ENCODE results near the gene OR2A14. TPM values are rescaled to one million over a fixed set of nuclear protein-coding genes. Genes with fewer than 3 reads are reported as not detected.
A peak's percentile ranks its signal among the peaks of the same experiment; 100 is the strongest.
"Not testable (repeated sequence)": the region's sequence is repeated elsewhere in the genome, so short reads cannot be mapped to it uniquely, and the experiment has no call there.

The OR2A14 gene
- total RNA-seq, 1 donor from 2014 or later: not detected

DNA sequence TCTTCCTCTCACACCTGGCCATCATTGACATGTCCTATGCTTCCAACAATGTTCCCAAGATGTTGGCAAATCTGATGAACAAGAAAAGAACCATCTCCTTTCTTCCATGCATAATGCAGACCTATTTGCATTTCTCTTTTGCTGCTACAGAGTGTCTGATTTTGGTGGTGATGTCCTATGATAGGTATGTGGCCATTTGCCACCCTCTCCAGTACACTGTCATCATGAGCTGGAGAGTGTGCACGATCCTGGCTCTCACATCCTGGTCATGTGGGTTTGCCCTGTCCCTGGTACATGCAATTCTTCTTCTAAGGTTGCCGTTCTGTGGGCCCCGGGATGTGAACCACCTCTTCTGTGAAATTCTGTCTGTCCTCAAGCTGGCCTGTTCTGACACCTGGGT is 19.2 kb downstream of the OR2A14 start:
- DNase-seq: no peak
- no peak for ATAC-seq (ENCODE audit: poor library complexity)
- intact Hi-C loops (cut with DNase I): no loop called here

DNA sequence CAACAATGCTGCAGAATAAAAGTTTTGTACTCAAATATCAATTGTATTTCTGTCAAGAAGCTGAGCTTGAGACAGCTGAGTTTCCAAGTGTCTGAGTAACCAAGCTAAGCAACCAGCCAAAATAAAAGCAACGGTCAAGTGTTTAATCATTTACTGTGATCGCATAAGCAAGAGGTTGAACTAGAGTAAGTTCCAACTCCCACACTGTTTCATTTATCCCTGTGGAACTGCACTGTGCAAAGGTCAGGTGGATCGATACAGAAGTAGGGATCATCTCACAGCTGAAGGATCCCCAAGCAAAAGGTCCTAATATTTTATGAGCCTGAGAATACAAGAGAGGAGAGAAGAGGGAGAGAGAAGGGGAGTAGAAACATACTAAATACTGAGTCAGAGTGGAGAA is 21.4 kb downstream of the OR2A14 start:
- intact Hi-C loops (cut with DNase I): no loop called here
- no peak for DNase-seq
- no peak for ATAC-seq (ENCODE audit: poor library complexity)

DNA sequence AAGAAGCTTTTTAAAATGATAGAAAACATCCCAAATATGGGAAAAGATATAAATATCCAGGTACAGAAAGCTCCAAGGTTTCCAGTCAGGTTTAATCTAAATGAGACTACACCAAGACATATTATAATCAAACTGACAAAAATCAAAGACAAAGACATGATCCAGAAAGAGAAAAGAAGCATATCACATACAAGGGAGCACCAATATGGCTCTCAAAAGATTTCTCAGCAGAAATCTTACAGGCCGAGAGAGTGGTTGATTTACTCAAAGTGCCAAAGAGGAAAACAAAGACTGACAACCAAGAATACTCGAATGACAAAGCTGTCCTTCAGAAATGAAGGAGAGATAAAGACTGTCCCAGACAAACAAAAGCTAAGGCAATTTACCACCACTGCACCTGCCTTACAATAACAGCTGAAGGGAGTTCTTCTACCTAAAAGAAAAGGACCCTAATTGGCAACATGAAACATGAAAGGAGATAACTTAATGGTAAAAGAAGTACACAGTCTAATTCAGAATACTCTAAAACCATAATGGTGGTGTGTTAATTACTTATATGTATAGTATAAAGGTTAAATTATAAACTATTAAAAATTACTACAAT is 25.4 kb downstream of the OR2A14 start:
- DNase-seq (no peak), ATAC-seq (ENCODE audit: poor library complexity) (no peak)
- intact Hi-C loops (cut with DNase I): no loop called here

DNA sequence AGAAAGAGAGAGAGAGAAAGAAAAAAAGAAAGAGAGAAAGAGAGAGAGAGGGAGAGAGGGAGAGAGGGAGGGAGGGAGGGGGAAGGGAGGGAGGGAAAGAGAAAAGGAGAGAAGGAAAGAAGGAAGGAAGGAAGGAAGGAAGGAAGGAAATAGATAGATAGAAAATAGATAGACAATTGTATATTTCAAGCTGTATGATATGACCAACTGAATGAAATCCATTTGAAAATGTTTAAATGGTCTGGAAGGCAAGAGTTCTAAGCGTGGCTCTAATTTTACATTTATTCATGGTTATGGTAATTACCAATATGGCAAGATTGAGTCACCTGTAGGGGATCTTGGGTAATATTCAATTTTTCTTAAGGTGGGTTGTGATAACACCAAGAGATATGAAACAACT is 35.9 kb downstream of the OR2A14 start:
- intact Hi-C loops (cut with DNase I): no loop called here
- DNase-seq (no peak), ATAC-seq (ENCODE audit: poor library complexity) (no peak)

DNA sequence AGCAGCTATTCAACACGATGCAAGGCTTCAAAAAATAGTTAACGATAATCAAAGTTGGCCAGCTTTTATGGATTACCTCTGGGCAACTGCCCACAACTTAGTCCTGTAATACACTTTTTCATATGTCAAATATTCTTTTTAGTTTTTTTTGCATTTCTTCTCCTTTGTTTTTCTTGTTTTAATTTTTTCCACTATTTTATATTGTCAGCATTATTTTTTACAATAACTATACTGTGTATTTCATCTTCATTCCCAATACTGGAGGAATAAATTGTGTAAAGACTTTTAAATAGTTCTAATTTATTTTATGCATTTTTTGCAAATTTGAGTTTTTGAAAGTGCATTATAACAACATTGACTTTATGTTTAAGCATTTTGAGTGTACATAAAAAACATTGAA is 41.8 kb downstream of the OR2A14 start:
- ATAC-seq (ENCODE audit: poor library complexity) (no peak), DNase-seq (no peak)
- intact Hi-C loops (cut with DNase I): no loop called here

DNA sequence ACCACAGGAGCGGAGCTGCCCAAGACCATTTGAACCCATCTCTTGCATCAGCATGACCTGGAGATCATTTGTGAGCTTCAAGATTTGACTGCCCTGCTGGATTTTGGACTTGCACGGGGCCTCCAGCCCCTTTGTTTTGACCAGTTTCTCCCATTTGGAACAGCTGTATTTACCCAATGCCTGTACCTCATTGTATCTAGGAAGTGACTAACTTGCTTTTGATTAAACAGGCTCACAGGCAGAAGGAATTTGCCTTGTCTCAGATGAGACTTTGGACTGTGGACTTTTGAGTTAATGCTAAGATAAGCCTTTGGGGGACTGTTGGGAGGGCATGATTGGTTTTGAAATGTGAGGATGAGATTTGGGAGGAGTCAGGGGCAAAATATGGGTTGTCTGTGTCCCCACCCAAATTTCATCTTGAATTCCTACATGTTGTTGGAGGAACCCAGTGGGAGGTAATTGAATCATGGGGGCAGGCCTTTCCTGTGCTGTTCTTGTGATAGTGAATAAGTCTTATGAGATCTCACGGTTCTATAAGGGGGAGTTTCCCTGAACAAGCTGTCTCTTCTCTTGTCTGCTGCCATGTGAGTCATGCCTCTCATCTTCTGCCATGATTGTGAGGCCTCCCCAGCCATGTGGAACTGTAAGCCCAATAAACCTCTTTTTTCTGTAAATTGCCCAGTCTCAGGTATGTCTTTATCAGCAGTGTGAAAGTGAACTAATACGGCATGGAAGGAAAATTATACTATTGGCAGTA is 48.8 kb downstream of the OR2A14 start:
- intact Hi-C loops (cut with DNase I); ATAC-seq (ENCODE audit: poor library complexity); DNase-seq: not testable (repeated sequence)

DNA sequence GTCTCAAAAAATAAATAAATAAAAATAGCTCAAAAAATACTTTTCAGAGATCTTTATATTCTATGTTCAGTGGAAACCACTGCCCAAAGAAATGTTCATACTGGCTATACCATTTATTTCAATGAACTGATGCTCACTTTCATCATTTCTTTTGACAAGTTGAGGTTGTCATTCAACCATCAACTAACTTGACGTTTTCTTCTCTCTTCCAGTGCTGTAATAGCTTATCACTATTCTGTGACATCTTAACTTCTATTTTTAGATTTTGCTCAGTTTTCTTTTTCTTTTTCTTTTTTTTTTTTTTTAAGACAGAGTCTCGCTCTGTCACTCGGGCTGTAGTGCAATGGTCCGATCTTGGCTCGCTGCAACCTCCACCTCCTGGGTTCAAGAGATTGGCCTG is 51.6 kb downstream of the OR2A14 start:
- no peak for ATAC-seq (ENCODE audit: poor library complexity)
- intact Hi-C loops (cut with DNase I): loop anchor here (5.0 kb wide), 1 partner anchor 218 kb away; no protein-coding TSS in a partner anchor
- no peak for DNase-seq

DNA sequence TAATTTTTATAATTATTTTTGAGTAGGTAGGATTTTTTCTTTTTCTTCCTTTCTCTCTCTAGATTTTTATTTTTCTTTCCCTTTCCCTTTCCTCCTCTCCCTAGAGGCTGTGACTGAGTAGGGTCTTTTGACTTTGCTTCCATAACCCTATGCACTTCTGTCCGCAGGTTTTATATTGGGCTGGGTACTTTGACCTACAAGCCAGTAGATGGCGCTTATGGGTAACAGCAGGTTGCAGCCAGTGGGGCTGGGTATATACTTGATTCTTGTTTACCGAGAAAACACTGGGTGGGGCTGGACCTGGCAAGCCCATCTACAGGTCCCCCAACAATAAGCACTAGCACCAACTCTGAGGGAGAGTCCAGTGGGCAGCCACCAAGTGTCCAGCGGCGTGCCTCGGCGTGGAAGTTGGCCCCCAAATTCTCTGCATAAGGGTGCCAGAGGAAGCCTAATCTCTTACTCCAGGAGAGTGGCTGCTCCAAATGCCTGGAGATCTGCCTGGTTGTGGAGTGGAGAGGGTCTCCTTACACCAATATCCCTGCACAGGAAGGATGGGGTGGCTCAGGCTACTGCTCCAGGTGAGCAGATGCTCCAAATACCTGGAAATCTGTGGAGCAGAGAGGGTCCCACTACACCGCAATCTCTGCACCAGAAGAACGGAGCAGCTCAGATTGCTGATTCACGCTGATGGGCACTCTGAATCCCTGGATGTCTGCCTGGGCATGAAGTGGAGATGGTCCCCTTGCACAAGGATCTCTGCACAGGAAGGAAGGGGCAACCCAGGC is 55.6 kb downstream of the OR2A14 start:
- ATAC-seq (ENCODE audit: poor library complexity): peak; percentile 71
- intact Hi-C loops (cut with DNase I): loop anchor here (5.0 kb wide), 1 partner anchor 214 kb away; no protein-coding TSS in a partner anchor
- not testable (repeated sequence) for DNase-seq

DNA sequence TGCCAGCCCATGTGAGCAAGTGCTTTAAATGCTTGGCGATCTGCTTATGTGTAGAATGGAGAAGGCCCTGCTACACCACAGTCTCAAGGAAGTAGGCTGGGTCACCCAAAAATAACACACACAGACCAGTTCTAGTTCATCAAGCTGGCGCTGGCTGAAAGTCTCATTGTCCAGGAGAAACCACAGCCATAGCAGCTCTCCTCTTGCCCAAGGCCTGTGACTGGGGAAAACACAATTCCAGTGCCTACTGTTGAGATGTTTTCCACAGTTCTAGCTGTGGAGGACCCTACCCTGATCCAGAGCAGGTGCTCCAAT is 56.1 kb downstream of the OR2A14 start:
- not testable (repeated sequence) for DNase-seq
- intact Hi-C loops (cut with DNase I): loop anchor here (5.0 kb wide), 1 partner anchor 213 kb away; no protein-coding TSS in a partner anchor

More for the DNA sequence above, 56.1 kb downstream of the OR2A14 start:
- ATAC-seq (ENCODE audit: poor library complexity): not testable (repeated sequence)

Other genes starting within 250 kb of the OR2A14 start
- 33.8 TPM for gene TCAF1, start 221.0 kb upstream of the OR2A14 start, total RNA-seq
- not detected for gene OR2F2, start 187.9 kb upstream of the OR2A14 start, total RNA-seq
- not detected for gene OR2F1, start 168.3 kb upstream of the OR2A14 start, total RNA-seq
- gene OR6B1, start 122.9 kb upstream of the OR2A14 start, total RNA-seq: not detected
- gene OR2A5, start 74.2 kb upstream of the OR2A14 start, total RNA-seq: not detected
- gene OR2A25, start 53.4 kb upstream of the OR2A14 start, total RNA-seq: not detected
- gene OR2A12, start 36.9 kb upstream of the OR2A14 start, total RNA-seq: not detected
- gene OR2A2, start 13.6 kb upstream of the OR2A14 start, total RNA-seq: not detected
- gene CTAGE4, start 60.3 kb downstream of the OR2A14 start, total RNA-seq: 0.32 TPM
- 0.67 TPM for gene ARHGEF35, start 72.7 kb downstream of the OR2A14 start, total RNA-seq
- not detected for gene OR2A42, start 116.4 kb downstream of the OR2A14 start, total RNA-seq
- gene OR2A7, start 141.6 kb downstream of the OR2A14 start, total RNA-seq: 0.51 TPM
- gene CTAGE8, start 146.1 kb downstream of the OR2A14 start, total RNA-seq: 0.32 TPM
- gene OR2A1, start 189.2 kb downstream of the OR2A14 start, total RNA-seq: not detected
- gene ARHGEF5, start 232.2 kb downstream of the OR2A14 start, total RNA-seq: 1.6 TPM